Fibroblast of mammary gland (primary cell): Measurements from ENCODE around the gene WASL.

Experiments
- DNase-seq: peaks from one replicate; pipeline ENCODE4 v3.0.0-alpha.2; 2010; ENCODE audit warnings: low read depth
- H3K4me3 ChIP-seq: 2 replicates; pipeline ENCODE4 v1.5.1; 2011; ENCODE audit warnings: low read depth, mild to moderate bottlenecking, low read length, moderate library complexity; ENCODE audit not compliant: control insufficient read depth
- TF ChIP-seq, protein P1 (sequence below): conservative IDR thresholded peaks from 2 replicates; pipeline ENCODE4 v1.5.1; 2011; ENCODE audit warnings: low read depth, low read length, inconsistent platforms; ENCODE audit not compliant: control insufficient read depth, insufficient read depth

WASL gene

DNA sequence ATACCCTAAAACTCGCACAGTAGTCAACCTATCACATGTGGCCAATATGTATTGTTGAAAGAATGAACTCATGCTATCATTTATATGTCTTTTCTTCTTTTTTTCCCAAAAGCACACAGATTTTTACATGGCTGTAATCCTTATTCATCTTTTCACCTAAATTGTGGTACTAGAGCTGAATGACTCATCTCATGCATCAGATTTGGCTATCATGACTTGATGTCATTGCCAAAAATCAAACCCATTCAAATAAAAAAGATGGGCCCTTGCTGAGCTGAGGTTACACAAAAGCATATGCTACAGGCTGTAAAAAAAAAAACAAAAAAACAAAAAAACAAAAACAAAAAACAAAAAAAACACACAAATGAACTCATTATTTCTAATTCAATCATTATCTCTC is 96.4 kb downstream of the WASL start:
- TF ChIP-seq, protein P1, sequence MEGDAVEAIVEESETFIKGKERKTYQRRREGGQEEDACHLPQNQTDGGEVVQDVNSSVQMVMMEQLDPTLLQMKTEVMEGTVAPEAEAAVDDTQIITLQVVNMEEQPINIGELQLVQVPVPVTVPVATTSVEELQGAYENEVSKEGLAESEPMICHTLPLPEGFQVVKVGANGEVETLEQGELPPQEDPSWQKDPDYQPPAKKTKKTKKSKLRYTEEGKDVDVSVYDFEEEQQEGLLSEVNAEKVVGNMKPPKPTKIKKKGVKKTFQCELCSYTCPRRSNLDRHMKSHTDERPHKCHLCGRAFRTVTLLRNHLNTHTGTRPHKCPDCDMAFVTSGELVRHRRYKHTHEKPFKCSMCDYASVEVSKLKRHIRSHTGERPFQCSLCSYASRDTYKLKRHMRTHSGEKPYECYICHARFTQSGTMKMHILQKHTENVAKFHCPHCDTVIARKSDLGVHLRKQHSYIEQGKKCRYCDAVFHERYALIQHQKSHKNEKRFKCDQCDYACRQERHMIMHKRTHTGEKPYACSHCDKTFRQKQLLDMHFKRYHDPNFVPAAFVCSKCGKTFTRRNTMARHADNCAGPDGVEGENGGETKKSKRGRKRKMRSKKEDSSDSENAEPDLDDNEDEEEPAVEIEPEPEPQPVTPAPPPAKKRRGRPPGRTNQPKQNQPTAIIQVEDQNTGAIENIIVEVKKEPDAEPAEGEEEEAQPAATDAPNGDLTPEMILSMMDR: no peak
- H3K4me3 ChIP-seq: no peak overlapping the region
- DNase-seq: peak; percentile 55

DNA sequence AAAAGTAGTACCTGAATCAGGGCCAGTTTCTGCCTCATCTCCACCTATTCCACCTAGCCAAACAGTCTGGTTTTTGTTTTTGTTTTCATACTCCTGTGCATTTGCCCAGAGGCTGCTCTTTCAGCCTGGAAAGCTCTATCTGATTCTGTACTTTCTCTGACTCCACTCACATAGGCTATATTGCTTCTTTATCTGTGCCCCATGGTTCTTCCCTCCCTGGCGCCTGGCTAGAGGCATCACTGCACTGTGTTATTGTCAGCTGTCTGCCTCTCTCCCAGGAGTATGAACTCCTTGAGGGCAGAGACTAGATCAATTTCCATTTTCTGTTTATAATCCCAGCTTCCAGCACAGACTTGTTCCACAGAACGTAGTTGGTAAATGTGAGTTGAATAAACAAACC is 98.2 kb downstream of the WASL start:
- no peak overlapping the region for H3K4me3 ChIP-seq
- DNase-seq: no peak
- TF ChIP-seq, protein P1: no peak

DNA sequence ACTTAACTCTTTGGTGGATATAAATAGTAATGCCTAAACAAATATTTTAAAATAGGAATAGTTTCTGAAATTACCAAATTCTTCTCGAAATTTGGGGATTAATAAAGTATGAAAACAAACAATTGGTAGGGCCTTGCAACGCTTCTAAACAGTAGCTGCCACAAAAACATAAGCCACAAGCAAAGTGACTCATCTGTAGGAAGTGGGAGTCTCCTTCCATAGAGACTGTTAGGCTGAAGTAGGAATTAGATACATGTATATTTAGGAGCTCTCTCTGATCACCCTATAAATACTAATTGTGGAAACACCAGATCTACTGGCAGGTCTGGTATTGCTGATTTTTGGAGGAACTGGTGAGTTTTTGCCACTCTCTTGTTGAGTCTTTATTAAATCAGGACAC is 98.8 kb downstream of the WASL start:
- TF ChIP-seq, protein P1: no peak
- no peak overlapping the region for H3K4me3 ChIP-seq
- peak; percentile 45 for DNase-seq

DNA sequence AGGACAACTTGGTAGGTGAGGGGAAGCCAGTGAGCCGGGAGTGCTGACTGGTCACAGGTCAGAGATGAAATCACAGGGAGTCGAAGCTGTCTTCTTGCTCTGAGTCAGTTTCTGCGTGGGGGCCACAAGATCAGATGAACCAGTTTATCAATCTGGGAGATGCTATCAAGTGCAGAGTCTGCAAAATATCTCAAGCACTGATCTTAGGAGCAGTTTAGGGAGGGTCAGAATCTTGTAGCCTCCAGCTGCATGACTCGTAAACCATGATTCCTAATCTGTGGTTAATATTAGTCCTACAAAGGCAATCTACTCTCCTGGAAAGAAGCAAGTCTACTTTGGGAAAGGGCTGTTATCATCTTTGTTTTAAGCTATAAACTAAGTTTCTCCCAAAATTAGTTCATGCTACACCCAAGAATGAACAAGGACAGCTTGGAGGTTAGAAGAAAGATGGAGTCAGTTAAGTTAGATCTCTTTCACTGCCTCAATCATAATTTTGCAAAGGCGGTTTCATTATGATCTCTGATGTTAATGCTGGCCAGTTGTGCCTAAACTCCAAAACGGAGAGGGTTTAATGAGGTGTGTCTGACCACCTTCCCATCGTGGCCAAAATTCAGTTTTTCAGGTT is 101.6 kb downstream of the WASL start:
- H3K4me3 ChIP-seq: no peak overlapping the region
- TF ChIP-seq, protein P1: no peak
- DNase-seq: peak; percentile 28

DNA sequence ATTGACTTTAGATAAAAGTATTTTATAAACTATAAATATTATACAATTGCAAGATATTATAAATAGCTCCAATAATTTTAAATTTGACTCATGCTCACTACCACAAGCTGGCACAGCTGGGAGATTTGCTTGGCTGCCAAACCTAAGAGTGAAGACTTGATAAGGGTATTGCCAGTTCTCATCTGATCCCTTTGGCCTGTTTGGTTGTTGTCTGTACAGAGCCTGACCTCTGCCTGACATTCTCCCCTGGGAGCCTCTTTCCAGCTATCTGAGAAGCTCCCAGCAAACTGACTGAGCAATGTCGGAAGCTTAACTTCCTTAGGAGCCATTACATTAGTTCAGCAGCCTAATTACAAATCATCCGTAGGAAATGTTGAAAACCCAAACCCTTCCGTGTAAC is 103.3 kb downstream of the WASL start:
- H3K4me3 ChIP-seq: no peak overlapping the region
- no peak for DNase-seq
- TF ChIP-seq, protein P1: no peak

DNA sequence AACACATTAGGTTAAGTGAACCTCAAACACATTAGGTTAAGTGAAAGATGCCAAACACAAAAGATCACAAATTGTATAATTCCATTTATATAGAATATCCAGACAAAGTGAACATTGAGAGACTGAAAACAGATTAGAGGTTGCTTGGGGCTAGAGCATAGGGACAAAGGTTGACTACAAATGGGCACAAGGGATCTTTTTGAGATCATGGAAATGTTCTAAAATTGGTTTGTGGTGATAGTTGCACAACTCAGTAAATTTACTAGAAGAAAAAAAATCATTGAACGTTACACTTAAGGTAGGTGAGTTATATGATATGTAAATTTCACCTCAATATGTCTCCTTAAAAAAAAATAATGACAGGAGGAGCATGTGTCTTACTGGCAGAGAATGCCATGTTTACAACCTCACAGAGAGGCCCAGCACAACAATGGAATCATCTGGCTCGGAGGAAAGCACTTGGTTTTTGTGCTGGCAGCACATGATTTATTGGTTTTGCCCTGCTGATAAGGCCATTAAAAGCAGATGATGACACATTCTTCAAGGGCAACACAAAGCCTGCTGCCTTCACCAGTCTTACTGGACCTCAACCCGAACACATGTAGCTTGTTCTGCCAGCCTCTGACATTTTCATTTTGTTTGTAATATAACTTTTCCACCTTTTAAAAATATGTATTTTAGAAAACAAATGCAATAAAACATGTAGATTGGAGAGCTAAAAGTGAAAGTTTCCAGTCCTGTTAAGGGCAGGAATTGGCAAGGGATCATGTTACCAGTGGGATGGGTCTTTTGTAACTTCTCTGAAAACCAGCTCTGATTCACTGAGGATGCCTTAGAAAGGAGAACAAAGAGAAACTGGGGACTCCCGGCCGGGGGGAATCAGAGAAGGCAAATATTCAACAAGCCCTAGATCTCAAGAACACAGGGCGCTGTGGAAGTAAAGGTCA is 105.0 kb downstream of the WASL start:
- TF ChIP-seq, protein P1: no peak
- H3K4me3 ChIP-seq: no peak overlapping the region
- DNase-seq: peak; percentile 77
